Ishikawa (cell line): ENCODE data around the gene GPS2.

Experiments
- TEAD4 ChIP-seq: IDR thresholded peaks from 2 replicates; pipeline ENCODE4 v1.6.1; 2012
- TF ChIP-seq, protein P1 (sequence below): IDR thresholded peaks from 2 replicates; pipeline ENCODE4 v1.6.1; 2012

DNA sequence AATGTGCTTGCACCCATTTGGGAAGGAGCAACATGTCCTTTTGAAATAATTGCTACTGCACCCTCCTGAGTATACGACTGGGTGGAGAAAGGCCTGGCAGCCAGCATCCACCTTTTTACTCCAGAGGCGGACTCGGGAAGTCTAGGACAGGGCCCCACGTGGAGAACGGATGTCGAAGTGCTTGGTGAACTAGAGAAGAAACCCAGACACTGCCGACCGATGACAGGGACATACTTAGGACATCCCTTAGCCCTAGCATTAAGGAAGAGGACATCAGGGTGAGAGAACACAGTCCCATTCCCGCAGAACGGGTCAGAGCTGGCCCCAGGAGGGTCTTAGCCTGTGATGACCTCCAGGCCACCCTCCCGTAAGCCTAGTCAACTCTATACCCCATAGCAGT lies 24.5 kb downstream of the GPS2 start:
- TF ChIP-seq TEAD4, result no peak
- TF ChIP-seq, protein P1, sequence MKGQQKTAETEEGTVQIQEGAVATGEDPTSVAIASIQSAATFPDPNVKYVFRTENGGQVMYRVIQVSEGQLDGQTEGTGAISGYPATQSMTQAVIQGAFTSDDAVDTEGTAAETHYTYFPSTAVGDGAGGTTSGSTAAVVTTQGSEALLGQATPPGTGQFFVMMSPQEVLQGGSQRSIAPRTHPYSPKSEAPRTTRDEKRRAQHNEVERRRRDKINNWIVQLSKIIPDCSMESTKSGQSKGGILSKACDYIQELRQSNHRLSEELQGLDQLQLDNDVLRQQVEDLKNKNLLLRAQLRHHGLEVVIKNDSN, result no peak
